GM13977 (cell line): ENCODE data around the gene AP2B1.

Experiments used
- DNase-seq: peaks from one replicate; pipeline ENCODE4 v3.0.0; 2012; ENCODE audit warnings: low spot score
- CTCF ChIP-seq: IDR thresholded peaks from 2 replicates; pipeline ENCODE4 v1.5.1; 2012; ENCODE audit warnings: mild to moderate bottlenecking, control low read depth; ENCODE audit not compliant: insufficient read depth; ENCODE audit errors: extremely low read depth, missing control alignments
- in situ Hi-C: fragments of 300-500 bp; cut with MboI; formaldehyde crosslinking; loops from one replicate; pipeline ENCODE4 v1.12.0; 2022; ENCODE audit warnings: low sequenced_read_pairs, low pct_unique_long_range_greater_than_20kb, mixed read lengths, inconsistent platforms; ENCODE audit not compliant: unreplicated experiment

Gene AP2B1

DNA sequence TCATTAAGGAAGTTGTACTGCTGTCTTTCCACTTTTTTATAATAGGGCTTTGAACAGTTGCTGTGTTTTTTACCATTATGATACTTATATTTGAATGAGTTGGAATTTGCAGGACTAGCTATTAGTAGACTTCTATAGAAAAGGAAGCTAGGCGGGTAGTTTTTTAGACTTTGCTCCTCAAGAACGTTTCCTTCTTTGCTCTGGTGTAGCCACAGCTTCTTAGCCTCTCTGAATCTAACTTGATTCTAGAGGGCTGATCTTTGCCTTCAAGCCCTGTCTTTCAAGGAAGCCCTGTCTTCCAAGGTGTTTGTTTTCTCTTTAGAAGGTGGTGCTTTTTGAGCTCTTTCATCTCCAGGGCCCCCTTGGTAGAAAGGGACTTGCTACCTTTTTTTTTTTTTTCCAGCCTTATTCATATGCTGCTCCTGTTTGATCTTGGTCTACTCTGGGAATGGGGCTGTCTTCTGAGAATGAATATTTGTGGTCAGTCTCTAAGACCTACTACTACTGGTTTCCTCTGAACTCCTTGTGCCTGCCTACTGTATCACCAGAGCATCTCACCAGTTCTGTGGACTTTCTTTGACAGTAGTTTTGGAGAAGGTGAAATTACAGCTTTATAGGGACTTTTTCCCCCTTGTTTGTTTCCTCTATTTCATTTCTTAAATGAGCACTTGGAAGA, 92.0 kb downstream of the AP2B1 start:
- in situ Hi-C loops = no loop called here
- TF ChIP-seq CTCF = no peak
- no peak for DNase-seq

GRCh38 chr17:35683591-35683990, 96.5 kb downstream of the AP2B1 start:
- in situ Hi-C loops = no loop called here
- TF ChIP-seq CTCF = no peak
- DNase-seq = no peak

- in situ Hi-C loops = no loop called here
- TF ChIP-seq CTCF = no peak
- no peak for DNase-seq
These were observed 97.1 kb downstream of the AP2B1 start for GRCh38 chr17:35684055-35684802.

DNA sequence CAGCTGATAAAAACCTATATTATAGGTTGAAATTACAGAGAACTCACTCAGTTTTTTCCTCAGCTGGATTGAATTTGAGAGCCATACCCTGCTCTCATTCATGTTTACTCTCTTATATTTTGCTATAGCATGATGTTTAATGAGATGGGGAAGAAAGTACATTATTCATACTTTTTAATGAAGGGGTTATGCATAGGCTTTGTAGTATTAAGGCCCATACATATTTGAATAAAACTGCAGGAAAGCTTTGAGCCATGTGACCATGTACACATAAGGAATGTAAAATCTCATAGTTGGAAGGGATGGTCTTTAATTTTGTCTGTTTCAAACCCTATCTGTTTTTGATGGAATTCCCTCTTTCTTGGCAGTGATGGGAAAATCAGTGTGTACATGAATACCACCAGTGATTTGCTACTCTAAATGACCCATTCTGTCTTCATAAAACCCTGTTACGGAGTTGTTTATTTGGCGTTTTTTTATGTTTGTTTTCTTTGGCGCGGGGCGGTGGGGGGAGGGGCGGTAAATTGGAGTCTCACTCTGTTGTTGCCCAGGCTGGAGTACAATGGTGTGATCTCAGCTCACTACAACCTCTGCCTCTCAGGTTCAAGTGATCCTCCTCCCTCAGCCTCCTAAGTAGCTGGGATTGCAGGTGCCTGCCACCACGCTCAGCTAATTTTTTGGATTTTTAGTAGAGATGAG, 105.5 kb downstream of the AP2B1 start:
- no peak for TF ChIP-seq CTCF
- DNase-seq = no peak
- in situ Hi-C loops = no loop called here

GRCh38 chr17:35693662-35694061, 106.5 kb downstream of the AP2B1 start:
- in situ Hi-C loops = no loop called here

DNA sequence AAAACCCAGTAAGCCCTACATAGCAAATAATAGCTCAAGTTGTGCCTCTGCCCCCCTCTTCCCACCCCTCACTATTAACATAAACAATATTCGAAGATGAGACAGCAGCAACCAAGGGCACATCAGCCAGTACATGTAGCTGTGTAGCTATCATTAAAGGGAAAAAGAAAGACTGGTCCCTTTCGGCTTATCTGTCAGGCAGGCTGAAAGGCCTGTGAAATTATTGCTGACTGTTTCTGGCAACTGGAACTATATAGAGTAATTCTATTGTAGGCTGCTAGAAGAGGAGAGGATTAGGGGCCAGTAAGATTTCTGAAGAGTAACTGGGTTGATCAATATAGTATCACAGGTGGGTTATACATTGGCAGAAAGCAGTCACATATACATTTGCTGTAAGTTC, 107.8 kb downstream of the AP2B1 start:
- in situ Hi-C loops = no loop called here
- no peak for TF ChIP-seq CTCF
- DNase-seq = no peak

More at GRCh38 chr17:35693662-35694061, 106.5 kb downstream of the AP2B1 start:
- TF ChIP-seq CTCF = no peak
- DNase-seq = no peak
